ENCODE data around the gene CDR2. TPM values are rescaled to one million over a fixed set of nuclear protein-coding genes. Genes with fewer than 3 reads are reported as not detected.

The CDR2 gene
- total and polyA plus RNA-seq, 2 of the 13 experiments (the other 11 are each of a cell fraction or from before 2014, with no cell fraction given), result 59.0 to 78.9 TPM

- TF ChIP-seq ZBTB10 (CRISPR knock-in tag; IDR thresholded peaks at IDR 0.05; ENCODE audit: borderline replicate concordance) (no peak), GFI1 (CRISPR knock-in tag; IDR thresholded peaks at IDR 0.05; ENCODE audit: borderline replicate concordance) (peak; percentile 30), KDM5A (IDR thresholded peaks at IDR 0.05; ENCODE audit: borderline replicate concordance, low read length) (no peak), NPAS2 (CRISPR knock-in tag; IDR thresholded peaks at IDR 0.05; ENCODE audit: borderline replicate concordance) (peak; percentile 64; the same call in 1 of the 2 replicates), SOX5 (CRISPR knock-in tag; IDR thresholded peaks at IDR 0.05; ENCODE audit: borderline replicate concordance) (no peak), PAXIP1 (CRISPR knock-in tag; conservative IDR thresholded peaks at IDR 0.05) (peak; percentile 10), LRRFIP1 (CRISPR knock-in tag; conservative IDR thresholded peaks at IDR 0.05) (no peak), FOXC1 (CRISPR knock-in tag; IDR thresholded peaks at IDR 0.05; ENCODE audit: borderline replicate concordance) (peak; percentile 42; the same call in 1 of the 2 replicates), FOSL1 (CRISPR knock-in tag; IDR thresholded peaks at IDR 0.05; ENCODE audit: borderline replicate concordance) (no peak), POGK (CRISPR knock-in tag; conservative IDR thresholded peaks at IDR 0.05) (no peak), ZNF772 (CRISPR knock-in tag; IDR thresholded peaks at IDR 0.05) (peak; percentile 74; the same call in 1 of the 2 replicates), HES4 (CRISPR knock-in tag; IDR thresholded peaks at IDR 0.05; ENCODE audit: borderline replicate concordance) (0 out of 2 replicates have a peak, but pooled peaks have one; percentile 67)
These were observed 921 bp upstream of the CDR2 start (continued) for GRCh38 chr16:22375117-22375962.

Data from HepG2 (cell line).